IPS-18c (cell line): ENCODE data around the gene PTPRC.

Experiments
- H3K4me3 ChIP-seq: 2 replicates; pipeline ENCODE4 v1.7.0; 2013; ENCODE audit warnings: low read depth, mild to moderate bottlenecking, low read length, moderate library complexity; ENCODE audit not compliant: insufficient read depth
- H3K9me3 ChIP-seq: one replicate; pipeline ENCODE4 v1.6.1; 2013; ENCODE audit warnings: mild to moderate bottlenecking, low read length, moderate library complexity; ENCODE audit not compliant: control insufficient read depth, insufficient read depth

The PTPRC gene

DNA sequence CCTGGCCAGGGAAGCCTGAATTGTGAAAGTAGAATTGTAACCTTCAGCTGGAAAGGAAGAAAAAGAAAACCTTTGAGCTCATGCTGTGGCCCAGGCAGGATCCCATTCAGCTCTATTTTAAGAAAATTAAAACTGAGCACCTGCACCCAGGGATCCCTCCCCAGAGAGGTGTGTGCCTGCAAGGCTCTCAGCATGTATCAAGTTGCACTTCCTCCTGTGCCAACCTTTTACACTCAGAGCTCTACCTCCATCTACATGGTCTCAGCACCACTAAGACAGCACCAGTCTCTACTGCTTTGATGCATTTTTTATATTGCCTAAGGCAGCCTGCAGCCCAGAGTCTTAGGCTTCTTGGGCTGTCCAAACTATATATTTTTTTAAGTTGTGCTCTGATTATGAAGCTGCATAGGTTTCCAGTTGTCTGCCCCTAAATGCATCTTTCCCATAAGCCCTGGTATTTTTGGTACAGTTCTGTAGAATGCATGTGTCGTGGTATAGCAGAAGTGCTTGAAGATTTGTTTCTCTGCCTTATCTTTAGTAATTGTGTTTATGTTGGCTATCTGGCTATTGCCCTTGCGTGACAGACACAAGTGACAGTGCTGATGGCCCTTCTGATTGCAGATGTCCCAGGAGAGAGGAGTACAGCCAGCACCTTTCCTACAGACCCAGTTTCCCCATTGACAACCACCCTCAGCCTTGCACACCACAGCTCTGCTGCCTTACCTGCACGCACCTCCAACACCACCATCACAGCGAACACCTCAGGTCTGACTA is 63.1 kb downstream of the PTPRC start:
- Histone ChIP-seq H3K4me3 (no peak overlapping the region), H3K9me3 (no peaks in the 10 kb centered on the region)

DNA sequence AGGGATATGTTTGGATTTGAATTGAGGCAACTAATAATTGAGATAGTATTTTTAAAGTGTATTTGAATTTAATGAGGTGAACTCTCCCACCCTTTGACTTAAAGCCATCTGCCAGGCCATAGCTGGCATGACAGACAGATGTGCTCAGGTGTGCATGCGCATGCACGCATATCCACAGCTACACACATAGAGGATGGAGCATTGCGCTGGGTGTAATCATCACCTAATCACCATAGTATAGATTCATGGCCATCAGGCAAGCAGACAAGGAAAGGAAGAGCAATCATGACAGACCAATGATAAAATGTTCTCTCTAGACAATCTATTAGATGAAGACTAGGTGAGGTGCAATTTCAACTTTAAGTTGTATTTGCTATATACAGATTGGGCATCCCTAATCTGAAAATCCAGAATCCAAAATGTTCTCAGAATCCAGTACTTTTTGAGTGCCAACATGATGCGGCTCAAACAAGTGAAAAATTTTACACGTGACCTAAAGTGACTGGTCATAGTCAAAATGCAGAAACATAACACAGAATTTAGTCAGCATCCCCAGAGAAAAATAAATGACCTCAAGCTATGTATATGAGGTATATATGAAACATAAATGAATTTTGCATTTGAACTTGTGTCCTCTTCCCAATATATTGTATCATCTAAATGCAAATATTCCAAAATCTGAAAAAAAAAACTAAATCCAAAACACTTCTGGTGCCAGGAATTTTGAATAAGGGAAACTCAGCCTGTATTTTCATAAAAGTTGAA is 70.1 kb downstream of the PTPRC start:
- H3K4me3 ChIP-seq = no peak overlapping the region
- H3K9me3 ChIP-seq = no peaks in the 10 kb centered on the region

DNA sequence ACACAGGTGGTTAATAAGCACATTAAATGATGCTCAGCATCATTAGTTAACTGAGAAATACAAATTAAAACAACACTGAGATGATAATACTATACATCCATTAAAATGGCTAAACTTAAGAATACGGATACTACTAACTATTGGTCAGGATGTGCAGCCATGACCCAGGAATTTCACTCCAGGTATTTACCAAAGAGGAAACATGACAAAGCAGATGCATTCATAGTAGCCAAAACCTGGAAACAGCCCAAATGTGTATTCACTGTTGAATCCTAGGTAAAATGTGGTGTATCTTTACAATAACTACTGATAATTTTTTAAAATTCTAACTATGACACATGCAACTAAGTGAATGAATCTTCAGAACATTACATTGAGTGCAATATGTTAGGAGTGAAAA is 73.0 kb downstream of the PTPRC start:
- H3K9me3 ChIP-seq = no peaks in the 10 kb centered on the region
- H3K4me3 ChIP-seq = no peak overlapping the region

DNA sequence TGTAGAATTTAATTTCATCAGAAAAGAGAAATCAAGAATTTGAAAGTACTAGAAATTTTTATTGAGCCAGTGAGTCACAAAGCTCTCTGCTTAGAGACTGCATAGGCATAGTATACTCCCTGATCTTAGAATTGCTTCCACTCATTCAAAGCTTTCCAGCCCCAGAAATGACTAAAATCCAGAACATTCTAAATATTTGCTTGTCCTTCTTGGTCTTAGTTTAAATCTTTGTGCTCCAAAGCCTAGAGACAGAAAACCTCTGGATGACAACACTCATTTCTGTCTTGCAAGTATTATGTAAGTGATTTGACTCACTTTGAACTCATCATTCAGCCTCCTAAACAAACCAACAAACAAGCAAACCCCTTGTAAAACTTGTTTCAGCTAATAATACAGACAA is 74.2 kb downstream of the PTPRC start:
- no peaks in the 10 kb centered on the region for H3K9me3 ChIP-seq
- no peak overlapping the region for H3K4me3 ChIP-seq

DNA sequence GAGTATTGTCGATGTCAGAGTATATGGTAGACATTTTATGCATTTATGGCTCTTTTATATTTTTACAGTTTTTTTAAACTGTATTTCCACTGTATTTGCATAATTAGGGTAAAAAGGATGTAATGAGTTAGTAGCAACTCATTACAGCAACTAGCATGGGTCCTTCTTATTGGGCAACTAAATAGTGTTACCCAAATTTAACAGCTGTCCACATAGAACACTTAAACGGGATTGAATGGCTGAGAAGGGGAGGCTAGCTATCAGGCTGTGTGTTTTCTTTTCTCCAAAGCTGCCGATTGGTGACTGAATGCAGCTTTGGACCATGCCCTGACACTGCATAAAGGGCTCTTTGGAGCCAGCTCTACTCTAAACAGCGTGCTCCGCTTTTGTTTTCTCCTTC is 75.4 kb downstream of the PTPRC start:
- Histone ChIP-seq H3K4me3 (no peak overlapping the region), H3K9me3 (no peaks in the 10 kb centered on the region)

DNA sequence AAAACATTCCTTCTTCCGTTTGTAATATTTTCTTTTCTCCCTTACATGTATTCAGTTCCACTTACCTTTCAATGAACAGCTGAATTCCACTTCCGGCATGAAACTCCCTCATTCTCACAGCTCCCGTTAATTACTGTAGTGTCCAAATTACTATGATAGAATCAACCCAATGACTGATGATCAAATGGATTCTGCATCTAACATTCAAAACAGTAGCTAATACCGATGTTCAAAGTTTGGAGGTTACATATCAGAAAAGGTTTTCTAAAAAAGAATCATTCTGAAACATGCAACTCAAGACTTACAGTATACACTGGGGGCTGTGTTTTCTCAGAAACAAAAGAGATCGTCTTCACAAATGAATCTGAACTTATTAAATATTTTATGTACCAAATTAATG is 77.2 kb downstream of the PTPRC start:
- no peaks in the 10 kb centered on the region for H3K9me3 ChIP-seq
- H3K4me3 ChIP-seq = no peak overlapping the region

DNA sequence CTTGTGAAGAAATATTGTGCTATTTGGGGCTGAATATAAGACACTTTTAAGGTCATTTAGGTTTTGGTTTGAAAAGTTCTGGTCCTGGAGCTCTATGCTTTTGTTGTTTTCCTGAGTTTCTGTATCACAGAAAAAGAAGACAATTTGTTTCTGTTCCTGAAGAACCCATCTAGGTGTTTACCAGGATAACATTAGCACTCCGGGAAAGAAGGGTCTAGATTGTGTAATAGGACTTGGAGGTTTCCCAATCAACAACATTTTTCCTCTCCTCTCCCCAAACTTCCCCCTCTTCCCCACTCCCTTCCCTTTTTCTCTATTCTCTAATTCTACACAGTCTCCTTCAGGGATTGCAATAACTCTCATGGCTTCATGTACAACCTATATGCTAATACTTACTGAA is 78.7 kb downstream of the PTPRC start:
- Histone ChIP-seq H3K9me3 (no peaks in the 10 kb centered on the region), H3K4me3 (no peak overlapping the region)

DNA sequence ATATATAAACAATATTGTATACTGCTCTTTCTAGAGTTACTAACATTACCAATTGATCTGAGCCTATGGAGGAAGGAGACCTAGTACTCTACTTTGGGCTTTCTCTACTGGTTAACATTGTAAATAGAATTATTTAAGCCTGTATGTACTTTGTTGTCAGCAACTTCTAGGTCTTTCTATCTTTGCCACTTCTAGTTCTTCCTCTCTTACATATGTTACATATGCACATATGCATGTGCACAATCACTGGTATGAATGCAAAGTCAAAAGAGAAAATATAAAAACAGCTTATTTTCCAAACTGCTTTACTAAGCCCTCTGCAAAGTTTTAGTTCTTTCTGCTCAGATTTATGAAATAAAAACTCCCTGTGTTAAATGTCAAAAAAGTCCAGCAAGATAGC is 84.3 kb downstream of the PTPRC start:
- Histone ChIP-seq H3K9me3 (no peaks in the 10 kb centered on the region), H3K4me3 (no peak overlapping the region)

DNA sequence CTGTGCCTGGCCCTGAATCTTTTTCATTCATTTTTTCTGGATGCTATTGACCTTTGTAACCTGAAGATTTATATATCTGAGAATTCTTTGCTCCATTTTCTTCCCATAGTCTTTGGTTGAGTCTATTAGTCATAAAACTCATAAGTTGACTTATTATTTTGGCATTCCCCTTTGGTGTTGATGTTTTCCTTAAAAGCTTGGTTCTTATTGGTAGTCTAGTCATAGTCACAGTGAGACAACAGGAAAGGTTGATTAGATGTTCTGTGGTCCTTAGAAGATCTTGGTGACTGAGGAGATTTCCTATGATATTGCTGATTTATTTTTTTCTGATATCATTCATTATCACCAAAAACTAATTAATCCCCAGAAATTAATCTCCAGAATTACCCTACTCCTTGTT is 86.2 kb downstream of the PTPRC start:
- Histone ChIP-seq H3K4me3 (no peak overlapping the region), H3K9me3 (no peaks in the 10 kb centered on the region)

DNA sequence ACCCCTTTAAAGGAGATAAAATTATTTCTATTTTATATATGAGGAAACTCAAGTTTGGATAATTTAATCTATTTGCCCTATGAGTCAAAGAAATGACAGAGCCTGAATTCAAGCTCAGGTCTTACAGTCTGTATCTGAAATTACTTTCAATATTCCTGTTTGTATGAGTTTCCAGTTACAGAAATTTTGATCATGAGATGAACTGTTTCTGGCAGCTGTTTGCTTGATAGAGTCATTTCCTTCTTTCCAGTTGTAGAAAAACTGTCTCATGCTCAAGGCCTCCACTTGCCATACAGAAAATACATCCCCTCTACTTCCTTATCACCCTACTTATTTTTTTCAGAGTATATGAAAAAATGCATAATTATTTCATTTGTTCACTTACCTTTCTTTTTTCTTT is 87.6 kb downstream of the PTPRC start:
- no peaks in the 10 kb centered on the region for H3K9me3 ChIP-seq
- no peak overlapping the region for H3K4me3 ChIP-seq

DNA sequence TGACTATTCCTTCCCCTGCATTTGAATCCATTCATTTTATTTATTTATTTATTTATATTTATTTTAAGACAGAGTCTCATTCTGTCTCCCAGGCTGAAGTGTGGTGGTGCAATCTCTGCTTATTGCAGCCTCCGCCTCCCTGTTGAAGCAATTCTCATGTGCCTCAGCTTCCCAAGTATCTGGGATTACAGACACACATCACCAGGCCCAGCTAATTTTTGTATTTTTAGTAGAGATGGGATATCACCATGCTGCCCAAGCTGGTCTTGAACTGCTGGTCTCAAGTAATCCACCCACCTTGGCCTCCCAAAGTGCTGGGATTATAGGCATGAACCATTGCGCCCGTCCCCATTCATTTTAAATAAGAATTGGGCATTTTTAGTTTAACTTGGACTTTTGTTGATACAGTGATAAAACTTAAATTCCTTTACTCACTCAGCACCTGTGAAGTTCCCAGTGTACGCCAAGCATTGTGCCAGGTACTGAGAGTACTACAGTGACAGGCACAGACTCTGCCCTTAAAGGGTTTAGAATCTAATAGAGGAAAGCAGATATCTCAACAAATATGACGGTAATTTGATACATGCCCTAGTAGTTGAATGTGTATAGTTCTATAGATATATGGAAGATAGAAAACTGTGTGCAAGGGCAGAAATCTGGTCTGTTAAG is 90.5 kb downstream of the PTPRC start:
- H3K4me3 ChIP-seq = no peak overlapping the region
- H3K9me3 ChIP-seq = no peaks in the 10 kb centered on the region

DNA sequence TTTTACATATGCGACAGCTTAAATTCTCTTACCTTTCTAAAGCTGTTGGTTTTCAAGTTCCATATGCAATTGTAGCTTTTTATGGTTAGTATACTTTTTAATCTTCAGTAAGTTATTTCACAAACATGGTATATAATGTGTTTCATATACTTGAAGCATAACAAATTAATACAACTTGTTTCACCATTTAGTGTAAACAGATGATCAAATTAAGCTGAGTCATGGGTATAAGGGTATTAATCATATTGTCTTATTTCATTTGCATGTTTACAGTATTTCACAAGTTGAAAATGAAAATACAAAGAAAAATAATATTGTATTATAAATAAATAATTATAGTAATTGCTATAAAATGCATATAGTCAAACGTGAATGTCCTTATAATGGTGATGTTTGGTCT is 92.1 kb downstream of the PTPRC start:
- Histone ChIP-seq H3K9me3 (no peaks in the 10 kb centered on the region), H3K4me3 (no peak overlapping the region)

DNA sequence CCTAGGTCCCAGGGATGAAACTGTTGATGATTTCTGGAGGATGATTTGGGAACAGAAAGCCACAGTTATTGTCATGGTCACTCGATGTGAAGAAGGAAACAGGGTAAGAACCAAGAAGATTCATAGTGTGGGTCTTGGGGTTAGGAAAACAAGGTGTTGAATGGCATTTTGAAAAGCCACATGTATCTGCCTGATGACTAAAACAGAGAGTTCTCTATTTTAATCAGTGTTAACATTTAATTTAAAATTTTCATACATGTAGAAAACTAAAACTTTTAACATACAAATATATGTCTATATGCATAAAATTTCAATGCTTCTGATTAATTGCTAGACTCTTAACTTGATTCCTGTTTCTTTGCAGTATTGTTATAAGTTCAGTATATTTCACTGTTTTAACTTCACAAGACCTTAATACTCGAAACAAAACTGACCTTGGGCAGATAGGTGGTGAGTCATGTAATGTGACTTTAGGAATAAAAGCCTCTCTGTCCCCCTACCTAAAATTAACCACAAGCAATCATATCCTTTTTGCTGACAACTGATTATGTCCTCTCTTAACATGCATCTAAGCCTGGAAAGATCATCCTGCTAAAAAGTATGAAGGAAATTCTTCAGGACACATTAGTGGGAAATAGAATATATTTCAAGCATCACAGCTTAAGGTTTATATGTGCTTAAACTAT is 95.6 kb downstream of the PTPRC start:
- H3K4me3 ChIP-seq = no peak overlapping the region
- H3K9me3 ChIP-seq = no peaks in the 10 kb centered on the region

DNA sequence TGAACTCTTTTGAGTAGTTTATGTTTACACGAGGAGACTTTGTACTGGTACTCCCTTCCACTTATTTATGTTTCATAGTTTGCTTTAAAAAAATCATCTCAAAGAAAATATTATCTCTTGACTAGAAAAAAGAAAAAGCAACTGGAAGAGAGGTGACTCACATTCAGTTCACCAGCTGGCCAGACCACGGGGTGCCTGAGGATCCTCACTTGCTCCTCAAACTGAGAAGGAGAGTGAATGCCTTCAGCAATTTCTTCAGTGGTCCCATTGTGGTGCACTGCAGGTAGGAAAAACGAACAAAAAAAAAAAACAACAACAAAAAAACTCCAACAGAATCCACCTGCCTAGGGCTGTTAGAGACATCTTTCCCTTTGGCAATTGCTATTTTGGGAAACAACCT is 102.9 kb downstream of the PTPRC start:
- no peaks in the 10 kb centered on the region for H3K9me3 ChIP-seq
- no peak overlapping the region for H3K4me3 ChIP-seq

DNA sequence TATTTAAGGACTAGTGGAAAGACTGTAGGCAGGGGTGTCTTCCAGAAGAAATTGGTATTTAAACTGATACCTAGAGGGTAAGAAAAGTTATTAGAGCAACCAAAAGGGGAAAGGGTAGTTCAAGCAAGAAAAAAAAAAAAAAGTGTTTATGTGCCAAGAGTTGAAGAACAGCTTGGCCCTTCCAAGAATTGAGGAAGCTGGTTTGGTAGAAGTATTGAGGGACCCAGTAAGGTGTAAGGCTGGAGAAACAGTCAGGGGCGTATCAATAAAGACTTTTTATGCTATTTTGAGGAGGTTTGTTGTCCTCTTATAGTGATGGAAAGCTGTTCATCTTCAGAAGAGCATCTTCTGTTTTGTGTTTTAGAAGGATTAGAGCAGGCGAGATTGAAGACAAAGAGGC is 108.3 kb downstream of the PTPRC start:
- H3K9me3 ChIP-seq = no peaks in the 10 kb centered on the region
- H3K4me3 ChIP-seq = no peak overlapping the region

DNA sequence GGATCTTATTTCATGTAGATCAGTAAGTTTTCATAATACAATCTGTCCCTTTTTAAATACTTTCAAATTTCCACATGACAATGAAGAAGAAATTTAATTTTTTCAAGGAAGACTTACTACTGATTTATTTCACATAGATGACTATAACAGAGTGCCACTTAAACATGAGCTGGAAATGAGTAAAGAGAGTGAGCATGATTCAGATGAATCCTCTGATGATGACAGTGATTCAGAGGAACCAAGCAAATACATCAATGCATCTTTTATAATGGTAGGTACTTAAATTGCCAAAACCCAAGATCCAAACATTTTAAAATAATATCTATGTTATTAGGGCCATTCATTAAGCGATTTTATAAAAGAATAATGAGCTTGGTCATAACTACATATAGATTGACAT is 110.4 kb downstream of the PTPRC start:
- Histone ChIP-seq H3K9me3 (no peaks in the 10 kb centered on the region), H3K4me3 (no peak overlapping the region)

DNA sequence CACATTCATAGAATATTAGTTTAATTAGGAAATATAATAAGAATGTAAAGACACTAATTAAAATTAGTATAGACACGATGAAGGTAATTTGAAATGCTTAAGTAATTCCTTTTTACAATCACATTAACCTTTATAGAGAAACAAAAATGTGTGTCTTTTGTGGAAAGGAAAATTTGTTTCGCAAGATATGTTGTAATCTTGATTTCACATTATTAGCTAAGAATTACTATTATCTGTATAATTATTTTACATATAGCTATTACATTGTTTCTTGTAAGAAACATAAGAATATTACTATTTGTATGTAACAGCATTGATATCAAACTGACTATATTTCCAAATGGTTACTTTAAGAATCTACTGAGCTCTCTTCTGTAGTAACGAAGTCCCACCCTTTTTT is 111.2 kb downstream of the PTPRC start:
- H3K4me3 ChIP-seq = no peak overlapping the region
- H3K9me3 ChIP-seq = no peaks in the 10 kb centered on the region

DNA sequence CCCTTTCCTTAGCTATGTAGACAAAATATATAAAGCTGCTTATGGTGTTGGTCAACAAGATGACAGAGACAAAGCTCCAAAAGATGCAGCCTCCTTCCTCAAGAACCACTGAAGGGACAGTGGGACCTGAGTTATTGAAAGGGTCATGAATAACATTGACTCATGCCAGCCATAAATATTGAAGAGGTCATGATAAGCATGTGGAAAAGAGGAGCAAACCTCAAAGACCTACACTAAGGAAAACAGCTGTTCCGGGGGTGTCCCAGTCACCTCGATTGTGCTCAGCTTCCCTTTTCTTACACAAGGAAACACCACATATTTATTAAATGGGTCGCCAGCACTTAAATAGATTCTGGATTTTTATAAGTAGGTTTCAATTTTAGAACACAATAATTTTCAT is 112.9 kb downstream of the PTPRC start:
- no peak overlapping the region for H3K4me3 ChIP-seq
- no peaks in the 10 kb centered on the region for H3K9me3 ChIP-seq
